Measurements from ENCODE around the gene TANC2.

DNA sequence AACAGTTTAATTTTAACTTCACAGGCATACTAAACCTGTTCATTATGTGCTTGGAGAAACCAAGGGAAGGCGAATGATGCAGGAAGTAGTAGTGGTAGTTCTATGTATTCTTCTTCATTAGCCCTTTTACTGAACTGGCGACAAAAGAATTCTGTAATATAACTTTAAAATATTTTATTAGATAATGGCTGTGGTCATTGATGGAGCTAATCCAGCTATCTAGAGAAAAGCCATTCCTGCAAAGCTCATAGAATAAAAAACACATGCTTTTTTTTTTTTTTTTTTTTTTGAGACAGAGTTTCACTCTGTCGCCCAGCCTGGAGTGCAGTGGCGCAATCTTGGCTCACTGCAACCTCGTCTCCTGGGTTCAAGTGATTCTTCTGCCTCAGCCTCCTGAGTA is 23.5 kb downstream of the TANC2 start:
- TF ChIP-seq, protein P1, sequence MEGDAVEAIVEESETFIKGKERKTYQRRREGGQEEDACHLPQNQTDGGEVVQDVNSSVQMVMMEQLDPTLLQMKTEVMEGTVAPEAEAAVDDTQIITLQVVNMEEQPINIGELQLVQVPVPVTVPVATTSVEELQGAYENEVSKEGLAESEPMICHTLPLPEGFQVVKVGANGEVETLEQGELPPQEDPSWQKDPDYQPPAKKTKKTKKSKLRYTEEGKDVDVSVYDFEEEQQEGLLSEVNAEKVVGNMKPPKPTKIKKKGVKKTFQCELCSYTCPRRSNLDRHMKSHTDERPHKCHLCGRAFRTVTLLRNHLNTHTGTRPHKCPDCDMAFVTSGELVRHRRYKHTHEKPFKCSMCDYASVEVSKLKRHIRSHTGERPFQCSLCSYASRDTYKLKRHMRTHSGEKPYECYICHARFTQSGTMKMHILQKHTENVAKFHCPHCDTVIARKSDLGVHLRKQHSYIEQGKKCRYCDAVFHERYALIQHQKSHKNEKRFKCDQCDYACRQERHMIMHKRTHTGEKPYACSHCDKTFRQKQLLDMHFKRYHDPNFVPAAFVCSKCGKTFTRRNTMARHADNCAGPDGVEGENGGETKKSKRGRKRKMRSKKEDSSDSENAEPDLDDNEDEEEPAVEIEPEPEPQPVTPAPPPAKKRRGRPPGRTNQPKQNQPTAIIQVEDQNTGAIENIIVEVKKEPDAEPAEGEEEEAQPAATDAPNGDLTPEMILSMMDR (IDR thresholded peaks at IDR 0.05), result no peak
- TF ChIP-seq POLR2A (IDR thresholded peaks at IDR 0.05) (no peak), EP300 (IDR thresholded peaks at IDR 0.05; ENCODE audit: low read depth) (no peak)

Measured in transverse colon (tissue), 3 donors.